IPS-18a (cell line): ENCODE results near the gene PPRC1.
A peak's percentile ranks its signal among the peaks of the same experiment; 100 is the strongest.

Experiments
- H3K27ac ChIP-seq: one replicate; pipeline ENCODE4 v1.5.1; 2013; ENCODE audit warnings: low read length
- H3K27me3 ChIP-seq: one replicate; pipeline ENCODE4 v1.6.1; 2013; ENCODE audit warnings: mild to moderate bottlenecking, low read length; ENCODE audit not compliant: control insufficient read depth, insufficient read depth
- H3K36me3 ChIP-seq: one replicate; pipeline ENCODE4 v1.6.1; 2013; ENCODE audit warnings: low read depth, low read length; ENCODE audit not compliant: control insufficient read depth
- H3K4me1 ChIP-seq: one replicate; pipeline ENCODE4 v1.6.1; 2013; ENCODE audit warnings: low read depth, low read length; ENCODE audit not compliant: control insufficient read depth
- H3K4me3 ChIP-seq: one replicate; pipeline ENCODE4 v1.5.1; 2013; ENCODE audit warnings: low read length
- H3K9ac ChIP-seq: one replicate; pipeline ENCODE4 v1.6.1; 2013; ENCODE audit warnings: mild to moderate bottlenecking, low read length, moderate library complexity
- H3K9me3 ChIP-seq: one replicate; pipeline ENCODE4 v1.6.1; 2013; ENCODE audit warnings: low read depth, low read length; ENCODE audit not compliant: control insufficient read depth

The PPRC1 gene

GRCh38 chr10:102120142-102120990, 12.5 kb upstream of the PPRC1 start, which contains the start of gene LDB1:
Gene LDB1, minus strand, starts transcription at chr10:102120368. Its CDS starts 258 bp downstream, at chr10:102120110.
- Histone ChIP-seq H3K4me3 (peak within 1 kb of the TSS; percentile 55), H3K4me1 (peaks cover 52% of the 10 kb centered on the region), H3K9me3 (no peaks in the 10 kb centered on the region), H3K9ac (peak within 1 kb of the TSS; percentile 79), H3K36me3 (no peaks in the 10 kb centered on the region), H3K27me3 (no peaks in the 10 kb centered on the region), H3K27ac (peak within 1 kb of the TSS; percentile 81)

GRCh38 chr10:102120991-102121738, 11.7 kb upstream of the PPRC1 start:
- Histone ChIP-seq H3K4me1 (peaks cover 45% of the 10 kb centered on the region), H3K4me3 (peak overlapping the region; percentile 55), H3K27me3 (no peaks in the 10 kb centered on the region), H3K36me3 (no peaks in the 10 kb centered on the region), H3K9ac (peak overlapping the region; percentile 79), H3K27ac (peak overlapping the region; percentile 81), H3K9me3 (no peaks in the 10 kb centered on the region)

- H3K4me1 ChIP-seq = peaks cover 39% of the 10 kb centered on the region
- H3K27ac ChIP-seq = peak overlapping the region; percentile 59
Measured at GRCh38 chr10:102121739-102122372, 11.0 kb upstream of the PPRC1 start.

GRCh38 chr10:102122450-102122849, 10.4 kb upstream of the PPRC1 start:
- peak overlapping the region; percentile 59 for H3K27ac ChIP-seq

More at GRCh38 chr10:102121739-102122372, 11.0 kb upstream of the PPRC1 start:
- Histone ChIP-seq H3K27me3 (no peaks in the 10 kb centered on the region), H3K4me3 (peak overlapping the region; percentile 55), H3K9ac (peak overlapping the region; percentile 79), H3K9me3 (no peaks in the 10 kb centered on the region), H3K36me3 (no peaks in the 10 kb centered on the region)

GRCh38 chr10:102123223-102123622, 9.6 kb upstream of the PPRC1 start:
- no peak overlapping the region for H3K4me3 ChIP-seq
- no peak overlapping the region for H3K27ac ChIP-seq
- H3K4me1 ChIP-seq = peaks cover 25% of the 10 kb centered on the region
- H3K27me3 ChIP-seq = no peaks in the 10 kb centered on the region
- H3K36me3 ChIP-seq = no peaks in the 10 kb centered on the region
- no peak overlapping the region for H3K9ac ChIP-seq
- no peaks in the 10 kb centered on the region for H3K9me3 ChIP-seq

More at GRCh38 chr10:102122450-102122849, 10.4 kb upstream of the PPRC1 start:
- H3K36me3 ChIP-seq = no peaks in the 10 kb centered on the region
- no peak overlapping the region for H3K9ac ChIP-seq
- peaks cover 33% of the 10 kb centered on the region for H3K4me1 ChIP-seq
- peak overlapping the region; percentile 55 for H3K4me3 ChIP-seq
- H3K9me3 ChIP-seq = no peaks in the 10 kb centered on the region
- H3K27me3 ChIP-seq = no peaks in the 10 kb centered on the region

GRCh38 chr10:102131286-102132170, 1.3 kb upstream of the PPRC1 start:
- no peak overlapping the region for H3K9ac ChIP-seq
- peak overlapping the region; percentile 87 for H3K4me3 ChIP-seq
- H3K36me3 ChIP-seq = no peaks in the 10 kb centered on the region
- no peaks in the 10 kb centered on the region for H3K27me3 ChIP-seq
- H3K27ac ChIP-seq = no peak overlapping the region
- peaks cover 12% of the 10 kb centered on the region for H3K4me1 ChIP-seq
- no peaks in the 10 kb centered on the region for H3K9me3 ChIP-seq

GRCh38 chr10:102132193-102132562, 662 bp upstream of the PPRC1 start:
- H3K9ac ChIP-seq = no peak overlapping the region
- peak overlapping the region; percentile 75 for H3K27ac ChIP-seq
- H3K36me3 ChIP-seq = no peaks in the 10 kb centered on the region
- no peaks in the 10 kb centered on the region for H3K27me3 ChIP-seq
- no peaks in the 10 kb centered on the region for H3K9me3 ChIP-seq
- H3K4me1 ChIP-seq = peaks cover 12% of the 10 kb centered on the region
- H3K4me3 ChIP-seq = peak overlapping the region; percentile 87

GRCh38 chr10:102133373-102134195, 744 bp downstream of the PPRC1 start:
- Histone ChIP-seq H3K36me3 (peaks cover 13% of the 10 kb centered on the region), H3K27ac (peak overlapping the region; percentile 47), H3K27me3 (no peaks in the 10 kb centered on the region), H3K4me3 (peak overlapping the region; percentile 87), H3K9ac (peak overlapping the region; percentile 99), H3K4me1 (peaks cover 12% of the 10 kb centered on the region), H3K9me3 (no peaks in the 10 kb centered on the region)

- peak overlapping the region; percentile 87 for H3K4me3 ChIP-seq
- no peaks in the 10 kb centered on the region for H3K27me3 ChIP-seq
- peak overlapping the region; percentile 99 for H3K9ac ChIP-seq
- peaks cover 12% of the 10 kb centered on the region for H3K4me1 ChIP-seq
- H3K27ac ChIP-seq = no peak overlapping the region
- H3K9me3 ChIP-seq = no peaks in the 10 kb centered on the region
- peaks cover 22% of the 10 kb centered on the region for H3K36me3 ChIP-seq
Measured at GRCh38 chr10:102134416-102134815, 1.6 kb downstream of the PPRC1 start.

GRCh38 chr10:102135956-102136526, 3.2 kb downstream of the PPRC1 start:
- Histone ChIP-seq H3K27me3 (no peaks in the 10 kb centered on the region), H3K27ac (no peak overlapping the region), H3K4me3 (no peak overlapping the region), H3K36me3 (peaks cover 38% of the 10 kb centered on the region), H3K9ac (no peak overlapping the region), H3K9me3 (no peaks in the 10 kb centered on the region), H3K4me1 (peaks cover 12% of the 10 kb centered on the region)
